ENCODE results near the gene PIP4K2A.

The PIP4K2A gene

DNA sequence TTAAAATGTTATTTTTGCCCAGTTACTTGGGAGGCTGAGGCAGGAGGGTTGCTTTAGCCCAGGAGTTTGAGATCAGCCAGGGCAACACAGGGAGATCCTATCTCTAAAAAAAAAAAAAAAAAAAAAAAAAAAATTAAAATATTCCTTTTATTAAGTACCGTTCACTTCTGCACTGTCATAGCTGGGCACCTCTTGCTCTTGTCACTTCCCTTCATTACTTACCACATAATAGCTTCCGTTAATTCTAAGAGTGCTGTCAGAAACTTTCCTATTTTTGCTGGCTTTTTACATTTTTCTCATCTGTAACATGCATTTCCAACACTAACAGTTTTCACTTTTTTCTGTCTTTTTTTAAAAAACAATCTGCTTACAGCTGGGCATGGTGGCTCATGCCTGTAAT, 132.9 kb downstream of the PIP4K2A start:
- ATAC-seq (no peak), DNase-seq (no peak)
- Mint-ChIP-seq H3K27me3 (no peaks in the 10 kb centered on the region), H3K4me3 (no peak overlapping the region), H3K9me3 (no peaks in the 10 kb centered on the region), H3K27ac (no peak overlapping the region), H3K4me1 (peaks cover 43% of the 10 kb centered on the region)

DNA sequence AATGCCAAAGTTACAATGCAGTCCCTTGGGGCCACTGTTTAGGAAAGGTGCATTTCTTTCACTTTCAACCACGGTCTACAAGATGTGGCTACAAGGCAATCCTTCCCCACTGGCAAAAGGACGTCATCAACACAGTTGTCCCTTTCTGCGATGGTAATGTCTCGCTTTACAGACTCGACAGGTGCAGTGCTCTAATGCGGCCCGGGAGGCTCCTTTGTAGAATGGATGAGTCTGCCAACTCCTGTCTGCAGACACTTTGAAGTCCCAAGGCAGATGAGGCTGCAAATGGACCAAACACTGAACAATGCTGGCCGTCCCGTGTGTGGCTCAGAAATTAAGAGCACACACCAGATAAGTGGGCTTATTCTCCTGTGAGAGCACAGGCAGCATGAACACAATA, 133.7 kb downstream of the PIP4K2A start:
- Mint-ChIP-seq H3K27me3 (no peaks in the 10 kb centered on the region), H3K27ac (no peak overlapping the region), H3K9me3 (no peaks in the 10 kb centered on the region), H3K4me1 (peaks cover 38% of the 10 kb centered on the region), H3K4me3 (no peak overlapping the region)
- no peak for ATAC-seq
- no peak for DNase-seq

DNA sequence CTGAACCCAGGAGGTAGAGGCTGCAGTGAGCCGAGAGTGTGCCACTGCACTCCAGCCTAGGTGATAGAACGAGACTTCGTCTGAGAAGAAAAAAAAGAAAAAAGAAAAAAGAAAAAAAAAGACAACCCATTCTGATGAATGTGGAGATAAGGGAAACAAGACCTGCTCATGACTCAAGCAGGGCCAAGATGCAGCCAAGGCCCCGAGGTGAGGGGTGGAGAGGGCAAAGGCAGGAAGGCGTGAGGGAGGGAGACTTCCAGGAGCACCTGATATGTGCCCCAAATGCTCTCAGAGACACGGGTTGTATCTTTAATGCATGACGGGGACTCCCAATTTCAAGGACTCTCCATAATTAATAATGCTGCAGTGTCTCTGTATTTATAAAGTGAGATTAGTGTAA, 134.6 kb downstream of the PIP4K2A start:
- Mint-ChIP-seq H3K4me3 (no peak overlapping the region), H3K27me3 (no peaks in the 10 kb centered on the region), H3K4me1 (peaks cover 46% of the 10 kb centered on the region), H3K9me3 (no peaks in the 10 kb centered on the region), H3K27ac (no peak overlapping the region)
- DNase-seq = no peak
- no peak for ATAC-seq

DNA sequence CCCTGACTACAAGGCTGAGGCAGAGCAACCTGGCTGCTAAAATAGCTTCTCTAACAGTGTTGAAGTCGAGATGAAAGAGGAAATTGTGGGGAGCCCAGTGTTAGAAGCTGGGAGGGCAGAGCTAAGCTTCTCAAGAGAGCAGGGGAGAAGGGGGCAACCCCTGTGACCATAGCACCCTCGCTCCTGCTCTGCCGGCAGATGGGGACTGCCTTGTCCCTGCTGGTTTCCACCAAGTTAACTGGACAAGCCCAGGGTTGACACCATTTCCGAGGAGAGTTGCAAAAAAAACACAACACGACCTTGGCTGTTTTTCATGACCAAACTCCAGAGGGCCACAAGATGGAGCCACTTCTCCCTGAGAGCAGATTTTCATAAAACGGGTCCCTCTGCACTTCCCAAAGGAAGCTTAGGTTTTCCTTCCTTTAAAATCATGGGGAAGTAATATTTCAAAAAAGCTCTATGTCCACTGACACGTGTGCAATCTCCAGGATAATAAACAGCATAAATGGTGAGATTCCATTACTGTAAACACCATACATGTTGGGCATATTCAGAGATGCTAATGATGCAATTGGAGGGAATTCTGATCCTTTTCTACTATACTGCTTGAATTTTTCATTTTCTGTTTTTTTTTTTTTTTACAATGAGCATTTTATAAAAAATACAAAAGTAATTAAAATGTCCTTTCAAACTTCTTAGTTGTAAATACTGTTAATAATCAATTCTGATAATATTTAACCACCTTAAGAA, 140.4 kb downstream of the PIP4K2A start:
- ATAC-seq (peak; percentile 27), DNase-seq (peak in 1 of 2 donors; percentile 11)
- no peak overlapping the region for H3K4me3 Mint-ChIP-seq
- no peaks in the 10 kb centered on the region for H3K27me3 Mint-ChIP-seq
- no peaks in the 10 kb centered on the region for H3K9me3 Mint-ChIP-seq
- H3K27ac Mint-ChIP-seq = peak overlapping the region in 1 of 2 donors; percentile 22
- H3K4me1 Mint-ChIP-seq = peaks cover 62% of the 10 kb centered on the region

DNA sequence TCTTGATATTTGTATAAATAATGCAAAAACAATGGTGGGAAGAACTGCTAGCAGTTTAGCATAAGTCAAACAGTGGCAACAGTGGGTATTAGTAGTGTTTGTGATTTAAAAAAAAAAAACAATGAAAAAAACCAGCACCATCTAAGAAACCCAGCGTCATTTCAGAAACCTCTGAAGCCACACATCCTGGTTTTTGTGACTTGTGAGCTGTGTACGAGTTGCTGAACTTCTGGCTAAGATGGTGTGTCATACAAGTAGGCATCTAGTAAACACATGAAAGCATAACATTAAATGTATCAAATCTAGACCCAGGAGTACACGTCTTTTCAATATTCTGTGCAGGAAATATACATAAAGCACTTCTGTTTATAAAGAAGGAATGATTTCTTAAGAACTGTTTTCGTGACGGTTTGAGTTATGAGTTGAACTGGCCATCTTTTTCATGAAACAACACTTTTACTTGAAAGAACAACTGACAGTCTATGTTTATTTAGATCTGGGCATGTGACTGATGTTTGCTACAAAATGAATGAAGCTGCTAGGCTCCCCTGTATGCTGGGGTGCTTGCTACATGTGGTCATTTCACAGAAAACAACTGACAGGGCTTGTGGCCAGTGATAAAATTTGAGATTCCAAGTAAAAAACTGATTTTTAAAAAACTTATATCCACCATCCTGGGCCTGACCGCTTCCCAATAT, 143.5 kb downstream of the PIP4K2A start:
- ATAC-seq (peak; percentile 98), DNase-seq (peak in 1 of 2 donors; percentile 63)
- H3K27ac Mint-ChIP-seq = peak overlapping the region; percentile 12 to 70
- H3K9me3 Mint-ChIP-seq = peaks cover 0 to 10% of the 10 kb centered on the region in 2 donors
- H3K27me3 Mint-ChIP-seq = no peaks in the 10 kb centered on the region
- H3K4me3 Mint-ChIP-seq = no peak overlapping the region
- peaks cover 60% of the 10 kb centered on the region for H3K4me1 Mint-ChIP-seq

DNA sequence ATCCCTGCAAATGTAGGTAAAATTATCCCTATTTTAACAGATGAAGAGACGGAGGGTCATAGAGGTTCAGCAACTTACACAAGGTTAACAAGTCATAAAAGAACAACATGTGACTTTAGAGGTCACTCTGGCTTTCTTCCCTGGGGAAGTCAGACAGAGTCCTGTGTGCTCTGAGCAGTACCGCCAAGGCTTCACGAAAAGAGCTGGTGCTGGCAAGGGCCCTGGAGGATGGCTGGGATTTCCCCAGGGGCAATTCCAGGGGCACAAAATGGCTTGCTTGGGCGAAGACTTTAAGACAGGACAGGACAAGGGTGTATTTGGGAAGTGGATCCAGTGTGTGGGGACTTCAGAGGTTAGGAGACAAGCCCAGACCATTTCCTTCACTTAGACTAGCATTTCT, 144.1 kb downstream of the PIP4K2A start:
- peaks cover 55% of the 10 kb centered on the region for H3K4me1 Mint-ChIP-seq
- peak; percentile 22 for ATAC-seq

DNA sequence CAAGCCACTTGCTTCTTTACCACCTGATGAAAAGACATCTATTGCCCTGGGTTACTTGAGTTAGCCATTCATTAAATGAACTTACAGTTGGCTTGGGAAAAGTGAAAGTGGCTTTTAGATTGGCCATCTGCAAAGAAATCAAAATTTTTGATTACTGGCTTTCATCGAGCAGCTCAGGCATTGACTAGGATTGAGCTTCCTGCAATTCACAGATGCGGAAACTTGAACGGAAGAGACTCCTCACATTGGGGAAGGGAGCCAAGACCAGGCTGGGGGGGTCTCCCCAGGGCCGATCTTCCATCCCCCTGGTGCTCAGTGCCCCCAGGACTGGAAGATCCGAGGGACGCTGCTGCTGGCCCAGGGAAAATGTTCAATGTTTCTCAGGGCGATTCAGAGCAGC, 145.4 kb downstream of the PIP4K2A start:
- Mint-ChIP-seq H3K4me3 (no peak overlapping the region), H3K4me1 (peaks cover 50% of the 10 kb centered on the region), H3K27ac (no peak overlapping the region), H3K27me3 (no peaks in the 10 kb centered on the region), H3K9me3 (peaks cover 0 to 10% of the 10 kb centered on the region in 2 donors)
- ATAC-seq = no peak
- DNase-seq = no peak

More for the DNA sequence above, 144.1 kb downstream of the PIP4K2A start:
- H3K27me3 Mint-ChIP-seq = no peaks in the 10 kb centered on the region
- no peak for DNase-seq
- peak overlapping the region in 1 of 2 donors; percentile 89 for H3K27ac Mint-ChIP-seq
- H3K9me3 Mint-ChIP-seq = peaks cover 0 to 10% of the 10 kb centered on the region in 2 donors
- peak overlapping the region; percentile 28 to 29 for H3K4me3 Mint-ChIP-seq

DNA sequence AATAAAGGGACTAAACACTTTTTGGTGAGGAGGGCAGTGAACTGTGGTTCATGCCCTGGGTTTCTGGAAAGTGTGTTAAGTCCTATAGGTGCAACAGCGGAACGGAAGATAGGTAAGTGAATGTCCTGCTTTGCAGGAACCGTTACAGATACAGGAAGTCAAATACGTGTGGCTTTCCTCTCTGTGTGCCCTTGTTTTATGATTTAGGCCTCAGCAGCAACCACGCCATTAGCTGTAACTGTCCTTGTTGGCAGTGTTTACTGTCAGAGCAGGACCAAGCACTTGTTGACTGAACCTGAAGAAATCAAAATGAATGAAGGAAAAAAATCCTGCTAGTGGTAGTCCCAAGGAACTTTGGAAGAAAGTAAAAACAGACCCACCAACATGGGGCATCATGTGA, 150.3 kb downstream of the PIP4K2A start:
- Mint-ChIP-seq H3K4me3 (no peak overlapping the region), H3K9me3 (peaks cover 0 to 10% of the 10 kb centered on the region in 2 donors), H3K4me1 (peaks cover 14% of the 10 kb centered on the region), H3K27ac (peak overlapping the region in 1 of 2 donors; percentile 70), H3K27me3 (no peaks in the 10 kb centered on the region)
- ATAC-seq = no peak
- no peak for DNase-seq

DNA sequence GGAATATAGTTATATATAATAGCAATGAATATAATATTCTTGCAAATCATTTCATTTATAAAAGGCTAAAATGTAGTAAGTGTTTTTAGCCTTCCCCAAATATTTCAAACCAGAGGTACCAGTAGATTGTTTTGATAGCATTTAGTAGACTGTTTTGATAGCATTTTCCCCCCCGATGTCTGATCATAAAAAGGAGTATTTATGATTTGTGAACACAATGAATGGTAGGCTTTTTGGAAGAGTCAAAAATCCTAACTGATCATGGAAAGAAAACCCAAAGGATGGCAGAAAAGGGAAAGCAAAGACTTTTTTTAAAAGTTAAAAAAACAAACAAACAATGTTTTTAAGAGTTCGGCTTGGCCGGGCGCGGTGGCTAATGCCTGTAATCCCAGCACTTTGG, 152.5 kb downstream of the PIP4K2A start:
- no peak for DNase-seq

DNA sequence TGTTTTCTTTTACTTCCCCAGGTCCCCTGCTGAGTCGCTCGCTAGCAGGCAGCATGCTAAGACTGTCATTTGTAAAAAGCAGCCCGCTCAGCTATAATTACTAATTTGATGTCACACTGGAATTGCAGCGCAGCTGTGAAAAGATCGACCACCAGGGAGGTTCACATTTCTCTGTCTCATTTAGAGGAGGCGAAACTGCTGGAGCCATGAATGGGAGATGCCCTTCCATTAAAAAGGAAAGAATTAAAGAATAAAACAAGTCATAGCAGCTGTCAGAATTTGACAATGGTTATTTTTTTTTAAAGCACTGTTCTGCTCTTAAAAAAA, 153.5 kb downstream of the PIP4K2A start:
- Mint-ChIP-seq H3K9me3 (no peaks in the 10 kb centered on the region), H3K4me1 (peaks cover 5% of the 10 kb centered on the region), H3K27me3 (no peaks in the 10 kb centered on the region), H3K27ac (no peak overlapping the region), H3K4me3 (no peak overlapping the region)
- ATAC-seq (no peak), DNase-seq (no peak)

More for the DNA sequence above, 152.5 kb downstream of the PIP4K2A start:
- Mint-ChIP-seq H3K27ac (no peak overlapping the region), H3K4me1 (peaks cover 14% of the 10 kb centered on the region), H3K9me3 (peaks cover 0 to 10% of the 10 kb centered on the region in 2 donors), H3K27me3 (no peaks in the 10 kb centered on the region), H3K4me3 (no peak overlapping the region)
- no peak for ATAC-seq

DNA sequence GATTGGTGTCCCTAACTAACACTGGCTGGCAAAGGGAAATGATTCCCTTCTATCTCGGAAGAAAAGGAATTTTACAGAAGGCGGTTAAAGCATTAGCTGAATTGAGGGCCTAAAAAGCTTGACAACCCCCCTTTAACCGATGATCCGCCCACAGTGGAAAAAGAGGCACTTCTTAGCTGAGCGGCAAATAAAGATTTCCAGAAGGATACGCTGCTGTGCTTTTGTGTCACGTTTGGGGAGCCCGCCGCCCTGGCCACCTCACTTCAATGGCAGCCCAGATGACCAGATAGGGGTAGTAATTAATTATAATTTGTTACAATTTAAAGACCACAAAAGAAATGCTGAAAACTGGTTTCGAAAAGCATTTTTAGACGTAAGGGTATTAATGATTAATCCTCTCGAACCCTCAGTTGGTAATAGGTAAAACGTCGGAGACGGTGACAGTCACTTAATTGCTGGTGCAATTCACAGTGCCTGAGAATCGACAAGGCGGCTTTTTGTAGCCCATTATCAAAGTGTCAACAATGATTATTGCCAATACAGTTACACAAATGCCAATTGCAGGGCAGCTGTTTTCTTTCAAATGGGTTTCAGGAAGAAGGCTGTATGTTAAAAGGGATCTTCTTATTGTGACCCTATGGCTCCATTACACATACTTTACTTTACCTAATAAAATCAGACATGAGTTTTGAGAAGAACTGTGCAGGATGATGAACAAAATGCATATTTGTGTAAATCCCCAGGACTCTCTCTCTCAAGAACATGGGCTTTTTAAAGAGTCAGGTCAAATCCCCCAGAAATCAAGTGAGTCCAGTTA, 154.1 kb downstream of the PIP4K2A start:
- peaks cover 5% of the 10 kb centered on the region for H3K4me1 Mint-ChIP-seq
- H3K27me3 Mint-ChIP-seq = no peaks in the 10 kb centered on the region

DNA sequence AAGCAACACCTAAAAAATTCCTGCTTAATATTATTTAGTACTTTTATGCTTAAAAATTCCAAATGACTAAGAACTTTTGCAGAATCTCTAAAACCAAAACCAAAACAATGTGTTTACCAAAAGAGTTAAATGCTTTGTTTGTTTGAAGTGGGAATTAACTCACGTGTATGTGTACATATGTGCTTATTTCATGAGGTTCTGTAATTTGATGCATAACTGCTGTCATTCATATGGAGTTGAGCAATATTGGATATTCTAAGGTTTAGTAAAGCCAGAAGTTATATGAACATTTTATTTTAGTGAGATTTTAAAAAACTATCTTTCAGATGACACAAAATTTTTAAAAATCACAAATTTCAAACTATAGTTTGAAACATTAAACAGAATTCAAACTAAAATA, 157.1 kb downstream of the PIP4K2A start:
- no peak for ATAC-seq
- no peaks in the 10 kb centered on the region for H3K9me3 Mint-ChIP-seq
- no peak for DNase-seq

More for the DNA sequence above, 154.1 kb downstream of the PIP4K2A start:
- ATAC-seq = no peak
- no peaks in the 10 kb centered on the region for H3K9me3 Mint-ChIP-seq
- H3K4me3 Mint-ChIP-seq = no peak overlapping the region
- no peak for DNase-seq
- H3K27ac Mint-ChIP-seq = peak overlapping the region in 1 of 2 donors; percentile 59

DNA sequence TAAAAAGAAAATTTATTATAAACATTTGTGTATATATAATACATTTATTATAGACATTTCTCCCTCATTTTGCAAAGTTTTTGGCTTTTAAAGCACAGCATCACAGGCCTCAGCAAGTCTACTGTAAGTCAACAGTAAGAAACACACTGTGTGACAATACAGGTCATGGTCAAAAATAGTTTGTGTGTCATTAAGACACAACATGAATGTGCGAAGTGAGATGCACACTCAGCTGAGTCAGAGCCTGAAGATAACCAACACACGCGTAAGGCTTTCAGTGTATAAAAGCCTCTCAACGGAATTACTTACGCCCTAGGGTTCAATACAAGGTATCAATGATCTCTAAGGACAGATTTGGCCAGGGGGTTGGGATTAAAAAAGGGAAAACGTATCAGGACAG, 157.6 kb downstream of the PIP4K2A start:
- Mint-ChIP-seq H3K27ac (peak overlapping the region in 1 of 2 donors; percentile 22), H3K4me1 (peaks cover 11% of the 10 kb centered on the region), H3K4me3 (no peak overlapping the region), H3K27me3 (no peaks in the 10 kb centered on the region), H3K9me3 (no peaks in the 10 kb centered on the region)
- DNase-seq = no peak
- no peak for ATAC-seq

More for the DNA sequence above, 157.1 kb downstream of the PIP4K2A start:
- Mint-ChIP-seq H3K27me3 (no peaks in the 10 kb centered on the region), H3K27ac (no peak overlapping the region), H3K4me3 (no peak overlapping the region), H3K4me1 (peaks cover 7% of the 10 kb centered on the region)

DNA sequence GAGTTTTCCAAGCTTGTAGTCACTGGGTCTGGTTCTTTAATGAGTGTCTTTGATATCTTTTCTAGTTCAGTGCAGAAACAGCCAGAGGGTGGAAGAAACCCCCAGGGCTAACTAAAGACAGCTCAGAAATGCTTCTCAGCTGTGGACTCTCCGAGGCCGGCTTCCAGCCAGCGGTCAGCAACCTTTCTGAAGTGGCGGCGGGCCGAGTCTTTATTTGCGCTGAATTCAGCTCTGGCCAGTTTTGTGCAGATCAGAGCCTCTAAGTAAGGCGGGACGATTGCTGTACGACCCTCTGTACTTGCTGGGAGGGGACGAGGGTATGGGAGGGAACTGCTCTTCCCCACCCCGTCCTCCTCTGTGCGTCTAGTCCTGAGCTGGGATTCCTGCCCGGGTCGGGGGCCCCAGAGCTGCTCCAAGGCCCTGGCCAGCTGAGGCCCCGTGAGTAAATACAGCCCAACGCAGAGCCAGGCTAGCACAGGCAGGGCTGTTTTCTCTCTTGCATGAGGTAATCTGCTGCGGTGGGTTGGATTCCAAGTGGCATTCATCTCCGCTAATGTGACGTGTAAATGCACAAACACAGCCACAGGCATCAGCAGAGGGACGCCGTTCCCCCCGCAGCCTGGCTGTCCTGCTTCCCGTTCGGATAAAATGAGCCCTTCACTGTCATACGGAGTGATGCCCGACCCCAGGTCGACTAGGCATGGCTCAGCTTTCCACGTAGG, 159.8 kb downstream of the PIP4K2A start:
- Mint-ChIP-seq H3K27me3 (no peaks in the 10 kb centered on the region), H3K4me1 (peaks cover 20% of the 10 kb centered on the region), H3K9me3 (no peaks in the 10 kb centered on the region), H3K4me3 (no peak overlapping the region), H3K27ac (no peak overlapping the region)
- ATAC-seq (no peak), DNase-seq (no peak)

DNA sequence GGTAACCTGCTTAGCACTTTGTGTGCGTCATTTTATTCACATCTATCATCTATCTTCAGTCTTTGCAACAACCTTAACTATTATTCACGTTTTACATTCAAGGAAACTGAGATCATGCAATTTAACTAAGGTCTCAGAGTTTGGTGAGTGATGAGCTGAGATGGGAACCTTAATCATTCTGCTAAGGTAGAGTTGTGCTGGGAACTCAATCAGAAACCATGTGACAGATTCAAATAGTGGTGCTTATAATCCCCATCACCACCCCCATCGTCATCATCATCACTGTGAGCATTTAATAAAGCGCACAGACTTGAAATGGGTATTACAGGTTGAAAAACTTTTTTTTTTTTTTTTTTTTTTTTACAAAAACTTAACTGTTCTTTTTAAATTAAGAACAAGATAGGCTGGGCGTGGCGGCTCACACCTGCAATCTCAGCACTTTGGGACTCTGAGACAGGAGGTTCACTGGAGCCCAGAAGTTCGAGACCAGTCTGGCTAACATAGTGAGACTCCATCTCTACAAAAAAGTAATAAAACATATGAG, 160.9 kb downstream of the PIP4K2A start:
- DNase-seq (no peak), ATAC-seq (no peak)
- H3K4me1 Mint-ChIP-seq = peaks cover 20% of the 10 kb centered on the region
- H3K27me3 Mint-ChIP-seq = no peaks in the 10 kb centered on the region
- no peak overlapping the region for H3K4me3 Mint-ChIP-seq
- no peaks in the 10 kb centered on the region for H3K9me3 Mint-ChIP-seq
- H3K27ac Mint-ChIP-seq = no peak overlapping the region
